ENCODE results near the gene TSPOAP1.

TSPOAP1 gene

GRCh38 chr17:58302919-58303585 lies 25.5 kb downstream of the TSPOAP1 start:
- no peak for DNase-seq (ENCODE audit: low read depth in 2 of 2)

GRCh38 chr17:58302171-58302918 lies 26.2 kb downstream of the TSPOAP1 start:
- DNase-seq (ENCODE audit: low read depth in 2 of 2), result no peak

- DNase-seq (ENCODE audit: low read depth in 2 of 2), result no peak
Measured at GRCh38 chr17:58301504-58302150, 27.0 kb downstream of the TSPOAP1 start.

GRCh38 chr17:58300336-58300735 lies 28.3 kb downstream of the TSPOAP1 start:
- no peak for DNase-seq (ENCODE audit: low read depth in 2 of 2)

GRCh38 chr17:58294034-58294433 lies 34.6 kb downstream of the TSPOAP1 start:
- no peak for DNase-seq (ENCODE audit: low read depth in 2 of 2)

- DNase-seq (ENCODE audit: low read depth in 2 of 2), result no peak
Measured at GRCh38 chr17:58291246-58291645, 37.3 kb downstream of the TSPOAP1 start.

- no peak for DNase-seq (ENCODE audit: low read depth in 2 of 2)
Measured at GRCh38 chr17:58289869-58290268, 38.7 kb downstream of the TSPOAP1 start.

GRCh38 chr17:58285422-58285810 lies 43.2 kb downstream of the TSPOAP1 start:
- DNase-seq (ENCODE audit: low read depth in 2 of 2), result no peak

- DNase-seq (ENCODE audit: low read depth in 2 of 2), result no peak
Measured at GRCh38 chr17:58284613-58285421, 43.8 kb downstream of the TSPOAP1 start.

- DNase-seq (ENCODE audit: low read depth in 2 of 2), result no peak
Measured at GRCh38 chr17:58283674-58284612, 44.7 kb downstream of the TSPOAP1 start.

GRCh38 chr17:58282442-58282841 lies 46.2 kb downstream of the TSPOAP1 start:
- no peak for DNase-seq (ENCODE audit: low read depth in 2 of 2)

- no peak for DNase-seq (ENCODE audit: low read depth in 2 of 2)
Measured at GRCh38 chr17:58281511-58282011, 47.0 kb downstream of the TSPOAP1 start.

- no peak for DNase-seq (ENCODE audit: low read depth in 2 of 2)
Measured at GRCh38 chr17:58280480-58281217, 47.9 kb downstream of the TSPOAP1 start, which contains the start of gene MPO. TSS of gene MPO (minus strand) at chr17:58280935. CDS start at chr17:58280758, 177 bp downstream.

GRCh38 chr17:58279736-58280479 lies 48.7 kb downstream of the TSPOAP1 start:
- no peak for DNase-seq (ENCODE audit: low read depth in 2 of 2)

- DNase-seq (ENCODE audit: low read depth in 2 of 2), result no peak
Measured at GRCh38 chr17:58279016-58279711, 49.4 kb downstream of the TSPOAP1 start.

GRCh38 chr17:58278661-58279015 lies 50.0 kb downstream of the TSPOAP1 start:
- no peak for DNase-seq (ENCODE audit: low read depth in 2 of 2)

- no peak for DNase-seq (ENCODE audit: low read depth in 2 of 2)
Measured at GRCh38 chr17:58277802-58278595, 50.6 kb downstream of the TSPOAP1 start.

Data from stimulated activated CD8-positive, alpha-beta memory T cell treated with anti-CD3 and anti-CD28 coated beads, Interleukin-7, amount 100 ng/mL, for 4 hours (primary cell).